Mucosa of rectum (tissue), 2 donors: ENCODE data around the gene ST14.
"Not testable (repeated sequence)": the region's sequence is repeated elsewhere in the genome, so short reads cannot be mapped to it uniquely, and the experiment has no call there.

Source experiments
- H3K27ac ChIP-seq, 2 donors: one replicate each; pipeline ENCODE4 v1.7.0; 2013; ENCODE audit warnings: inconsistent platforms in 2 of 2, low read depth in 2 of 2, low read length in 2 of 2
- H3K27me3 ChIP-seq, 2 donors: one replicate each; pipeline ENCODE4 v1.7.0; 2013; ENCODE audit warnings: low read length in 2 of 2; ENCODE audit not compliant: control insufficient read depth in 2 of 2, insufficient read depth in 2 of 2
- H3K36me3 ChIP-seq, 2 donors: one replicate each; pipeline ENCODE4 v1.7.0; 2013; ENCODE audit warnings: low read length in 2 of 2; ENCODE audit not compliant: control insufficient read depth in 2 of 2, insufficient read depth in 2 of 2
- H3K4me1 ChIP-seq, 2 donors: one replicate each; pipeline ENCODE4 v1.7.0; 2013; ENCODE audit warnings: low read length in 2 of 2, mild to moderate bottlenecking in 1 of 2; ENCODE audit not compliant: control insufficient read depth in 2 of 2, insufficient read depth in 2 of 2
- H3K4me3 ChIP-seq, 2 donors: one replicate each; pipeline ENCODE4 v1.7.0; 2013; ENCODE audit warnings: low read length in 2 of 2
- H3K9ac ChIP-seq, 2 donors: one replicate each; pipeline ENCODE4 v1.7.0; 2013; ENCODE audit warnings: low read length in 2 of 2, low read depth in 1 of 2, mild to moderate bottlenecking in 1 of 2
- H3K9me3 ChIP-seq, 2 donors: one replicate each; pipeline ENCODE4 v1.7.0; 2013; ENCODE audit warnings: low read length in 2 of 2; ENCODE audit not compliant: control insufficient read depth in 2 of 2
- donor health status: healthy.
- donor health status: Normal muscosa, but diverticular disease.

The ST14 gene

DNA sequence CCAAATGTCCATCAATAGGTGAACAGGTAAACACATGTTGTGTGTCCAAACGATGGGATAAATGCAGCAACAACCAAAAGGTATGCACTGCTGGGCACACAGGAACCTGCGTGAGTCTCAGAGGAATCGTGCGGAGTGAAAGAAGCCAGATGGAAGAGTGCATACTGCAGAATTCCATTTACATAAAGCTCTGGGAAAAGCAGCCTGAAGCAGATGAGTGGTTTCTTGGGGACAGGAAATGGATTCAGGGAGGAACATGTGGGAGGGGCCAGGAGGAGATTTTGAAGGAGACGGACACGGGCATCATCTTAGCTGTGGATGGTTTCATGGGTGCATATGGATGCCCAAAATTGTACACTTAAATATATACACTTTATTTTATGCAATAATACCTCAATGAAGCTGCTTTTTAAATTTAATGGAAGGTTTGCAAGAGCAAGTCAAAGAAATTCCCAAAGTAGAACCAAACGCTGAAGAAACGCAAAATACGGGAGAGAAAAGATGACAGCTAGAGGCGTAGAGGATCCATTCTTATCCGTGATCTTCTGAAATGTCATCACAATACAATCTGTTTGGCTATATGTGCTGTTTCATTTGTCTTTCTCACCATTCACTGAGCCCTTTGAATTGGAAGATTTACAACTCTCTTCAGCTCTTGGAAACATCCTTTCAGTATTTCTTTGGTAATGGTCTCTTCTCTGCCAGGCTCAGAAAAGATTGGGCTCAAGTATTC, 24.5 kb downstream of the ST14 start:
- H3K9ac ChIP-seq: no peak overlapping the region
- H3K27ac ChIP-seq: no peak overlapping the region
- H3K4me1 ChIP-seq: peaks cover 48 to 63% of the 10 kb centered on the region in 2 donors

DNA sequence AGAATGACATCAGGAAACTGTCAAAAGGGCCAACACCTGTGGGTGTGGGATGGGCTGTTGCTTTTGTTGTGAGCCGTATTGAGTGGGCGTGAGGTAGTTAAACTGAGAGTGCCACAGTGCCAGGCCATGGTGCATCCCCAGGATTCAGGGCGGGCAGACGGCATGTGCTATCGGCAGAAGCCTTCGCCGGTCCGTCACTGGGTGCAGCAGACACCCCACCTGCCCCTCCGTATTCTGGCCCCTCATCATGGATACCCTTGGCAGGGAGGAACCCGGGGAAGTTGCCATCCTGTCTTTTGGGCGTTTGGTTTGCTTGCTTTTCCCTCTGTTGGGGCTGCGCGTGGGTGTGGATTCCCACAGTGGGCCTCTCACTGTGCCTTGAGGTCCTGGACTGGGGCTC, 27.5 kb downstream of the ST14 start:
- H3K36me3 ChIP-seq: peaks cover 5 to 8% of the 10 kb centered on the region in 2 donors
- peaks cover 38 to 58% of the 10 kb centered on the region in 2 donors for H3K4me1 ChIP-seq
- H3K4me3 ChIP-seq: no peak overlapping the region
- H3K27me3 ChIP-seq: no peaks in the 10 kb centered on the region
- peak overlapping the region in 1 of 2 donors; percentile 97 for H3K27ac ChIP-seq
- H3K9ac ChIP-seq: peak overlapping the region in 1 of 2 donors; percentile 45
- no peaks in the 10 kb centered on the region for H3K9me3 ChIP-seq

More for the DNA sequence above, 24.5 kb downstream of the ST14 start:
- H3K36me3 ChIP-seq: no peaks in the 10 kb centered on the region
- H3K27me3 ChIP-seq: no peaks in the 10 kb centered on the region
- no peaks in the 10 kb centered on the region for H3K9me3 ChIP-seq
- H3K4me3 ChIP-seq: no peak overlapping the region

DNA sequence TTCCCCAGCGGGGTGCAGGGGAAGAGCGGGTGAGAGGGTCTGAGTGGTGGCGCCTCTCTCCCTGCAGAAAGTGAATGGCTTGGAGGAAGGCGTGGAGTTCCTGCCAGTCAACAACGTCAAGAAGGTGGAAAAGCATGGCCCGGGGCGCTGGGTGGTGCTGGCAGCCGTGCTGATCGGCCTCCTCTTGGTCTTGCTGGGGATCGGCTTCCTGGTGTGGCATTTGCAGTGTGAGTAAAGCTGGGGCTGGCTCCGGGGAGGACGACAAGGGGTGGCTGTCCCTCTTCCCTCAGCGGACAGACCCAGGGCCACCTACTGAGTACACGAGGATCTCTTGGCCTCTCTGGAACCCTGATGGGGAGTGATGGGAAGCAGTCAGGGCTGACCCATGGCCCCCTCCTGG, 28.5 kb downstream of the ST14 start:
- Histone ChIP-seq H3K27me3 (no peaks in the 10 kb centered on the region), H3K9ac (peak overlapping the region in 1 of 2 donors; percentile 30), H3K27ac (peak overlapping the region; percentile 97 to 98), H3K9me3 (no peaks in the 10 kb centered on the region), H3K4me1 (peaks cover 34 to 53% of the 10 kb centered on the region in 2 donors), H3K4me3 (no peak overlapping the region), H3K36me3 (peaks cover 13 to 14% of the 10 kb centered on the region in 2 donors)

DNA sequence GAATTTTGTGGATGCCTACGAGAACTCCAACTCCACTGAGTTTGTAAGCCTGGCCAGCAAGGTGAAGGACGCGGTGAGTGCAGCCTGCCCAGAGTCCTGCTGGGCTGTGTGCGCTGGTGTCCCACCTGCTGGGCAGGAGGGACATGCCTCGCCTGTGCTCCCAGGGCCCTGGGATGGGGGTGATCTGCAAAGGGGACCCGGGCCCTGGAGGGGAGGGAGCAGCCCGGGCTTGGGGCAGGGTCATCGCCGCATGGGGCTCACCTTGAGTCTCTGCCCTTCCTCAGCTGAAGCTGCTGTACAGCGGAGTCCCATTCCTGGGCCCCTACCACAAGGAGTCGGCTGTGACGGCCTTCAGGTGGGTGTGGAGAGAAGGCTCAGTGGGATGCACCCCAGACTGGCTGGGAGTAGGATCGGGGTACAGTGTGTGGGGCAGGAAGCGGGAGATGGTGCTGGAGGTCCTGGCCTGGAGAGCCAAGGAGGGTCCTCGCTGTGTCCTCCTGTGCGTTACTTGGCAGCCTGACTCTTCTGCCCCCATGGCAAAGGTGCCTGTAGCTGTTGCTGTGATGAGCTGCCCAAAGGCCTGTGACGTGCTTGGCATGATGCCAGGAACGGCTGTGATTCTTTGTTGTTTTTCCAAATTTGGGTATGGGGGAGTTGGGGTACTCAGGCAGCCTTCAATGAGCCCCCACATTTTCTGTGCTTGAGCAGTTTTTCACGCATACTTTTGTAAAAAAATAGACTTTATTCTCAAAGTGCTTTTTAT, 29.2 kb downstream of the ST14 start:
- peak overlapping the region; percentile 97 to 98 for H3K27ac ChIP-seq
- peak overlapping the region; percentile 56 to 79 for H3K9ac ChIP-seq

DNA sequence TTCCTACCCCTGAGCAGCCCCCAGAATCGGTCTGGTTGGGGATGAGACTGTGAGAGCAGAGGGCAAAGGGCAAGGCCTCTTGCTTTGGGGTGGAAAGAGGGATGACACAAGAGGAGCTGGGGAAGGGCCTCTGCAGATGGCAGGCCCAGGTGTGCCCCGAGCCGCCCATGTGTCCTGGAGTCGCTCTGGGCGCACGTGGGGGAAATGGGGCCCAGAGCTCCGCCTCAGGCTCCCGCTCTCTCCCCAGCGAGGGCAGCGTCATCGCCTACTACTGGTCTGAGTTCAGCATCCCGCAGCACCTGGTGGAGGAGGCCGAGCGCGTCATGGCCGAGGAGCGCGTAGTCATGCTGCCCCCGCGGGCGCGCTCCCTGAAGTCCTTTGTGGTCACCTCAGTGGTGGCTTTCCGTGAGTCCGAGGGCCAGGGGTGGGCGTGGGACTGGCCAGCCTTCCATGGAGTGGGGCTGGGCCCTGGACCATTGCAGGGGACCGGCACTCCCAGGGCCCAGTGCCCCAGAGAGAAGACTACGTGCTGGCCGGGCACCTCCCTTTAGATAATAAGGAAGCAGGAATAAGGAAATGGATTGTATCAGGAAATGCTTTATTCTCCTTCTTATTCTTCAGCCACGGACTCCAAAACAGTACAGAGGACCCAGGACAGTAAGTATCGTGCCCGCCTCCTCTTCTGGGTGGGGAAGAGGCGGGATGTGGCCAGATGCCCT, 30.1 kb downstream of the ST14 start:
- Histone ChIP-seq H3K9me3 (no peaks in the 10 kb centered on the region), H3K27me3 (no peaks in the 10 kb centered on the region), H3K36me3 (peaks cover 23 to 25% of the 10 kb centered on the region in 2 donors), H3K9ac (peak overlapping the region; percentile 72 to 79), H3K4me1 (peaks cover 34 to 51% of the 10 kb centered on the region in 2 donors), H3K27ac (peak overlapping the region; percentile 97 to 98), H3K4me3 (peak overlapping the region; percentile 51 to 57)

More for the DNA sequence above, 29.2 kb downstream of the ST14 start:
- H3K36me3 ChIP-seq: peaks cover 14 to 17% of the 10 kb centered on the region in 2 donors
- peaks cover 34 to 53% of the 10 kb centered on the region in 2 donors for H3K4me1 ChIP-seq
- H3K4me3 ChIP-seq: no peak overlapping the region
- no peaks in the 10 kb centered on the region for H3K27me3 ChIP-seq
- H3K9me3 ChIP-seq: no peaks in the 10 kb centered on the region

DNA sequence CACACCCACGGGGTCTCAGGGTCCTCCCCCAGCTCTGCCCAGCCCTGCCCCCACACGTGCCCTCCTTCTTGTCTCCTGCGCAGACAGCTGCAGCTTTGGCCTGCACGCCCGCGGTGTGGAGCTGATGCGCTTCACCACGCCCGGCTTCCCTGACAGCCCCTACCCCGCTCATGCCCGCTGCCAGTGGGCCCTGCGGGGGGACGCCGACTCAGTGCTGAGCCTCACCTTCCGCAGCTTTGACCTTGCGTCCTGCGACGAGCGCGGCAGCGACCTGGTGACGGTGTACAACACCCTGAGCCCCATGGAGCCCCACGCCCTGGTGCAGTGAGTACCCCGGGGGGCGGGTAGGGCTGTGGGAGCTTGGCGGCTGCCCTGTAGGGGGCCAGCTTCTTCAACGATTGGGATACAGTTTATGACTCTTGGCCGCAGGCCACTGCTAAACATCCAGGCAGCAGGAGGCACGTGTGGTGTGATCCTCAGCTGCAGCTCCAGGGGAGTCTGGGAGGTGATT, 30.8 kb downstream of the ST14 start:
- Histone ChIP-seq H3K9ac (peak overlapping the region; percentile 72 to 79), H3K4me1 (peaks cover 34 to 51% of the 10 kb centered on the region in 2 donors), H3K9me3 (no peaks in the 10 kb centered on the region), H3K27ac (peak overlapping the region; percentile 97 to 98), H3K27me3 (no peaks in the 10 kb centered on the region), H3K4me3 (peak overlapping the region; percentile 51 to 57), H3K36me3 (peaks cover 30 to 32% of the 10 kb centered on the region in 2 donors)

DNA sequence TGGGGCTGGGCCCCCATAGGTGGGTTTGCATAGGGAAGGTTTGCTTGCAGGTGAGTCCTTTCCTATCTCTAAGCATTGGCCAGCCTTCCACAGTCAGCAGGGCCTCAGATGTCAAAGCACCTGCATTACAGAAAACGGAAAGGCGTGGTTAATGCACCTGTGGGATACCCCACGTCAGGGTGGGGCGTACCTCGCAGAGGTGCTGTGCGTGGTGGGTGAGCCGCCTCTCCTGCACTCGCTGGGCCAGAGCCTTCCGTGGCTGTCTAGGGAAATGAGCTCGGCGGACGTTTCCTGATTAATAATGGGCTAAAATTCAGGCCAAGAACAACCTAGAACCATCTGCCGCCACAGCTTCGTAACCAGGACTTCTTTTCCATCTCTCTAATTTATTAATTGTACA, 32.3 kb downstream of the ST14 start:
- no peaks in the 10 kb centered on the region for H3K27me3 ChIP-seq

DNA sequence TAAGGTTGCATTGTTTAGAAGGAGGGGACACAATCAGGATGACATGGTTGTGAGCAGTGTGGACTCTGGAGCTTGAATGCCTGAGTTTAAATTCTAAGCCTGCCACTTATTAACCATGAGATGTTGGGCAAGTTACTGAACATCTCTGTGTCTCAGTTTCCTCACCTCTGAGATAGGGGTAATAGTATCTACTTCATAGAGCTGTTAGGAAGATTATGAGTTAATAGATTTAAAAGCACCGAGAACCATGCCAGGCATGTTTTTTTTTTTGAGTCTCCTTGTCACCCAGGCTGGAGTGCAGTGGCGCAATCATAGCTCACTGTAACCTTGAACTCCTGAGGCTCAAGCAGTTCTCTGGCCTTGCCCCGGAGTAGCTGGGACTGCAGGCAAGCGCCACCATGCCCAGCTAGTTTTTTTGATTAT, 33.3 kb downstream of the ST14 start:
- Histone ChIP-seq H3K36me3 (peaks cover 48 to 49% of the 10 kb centered on the region in 2 donors), H3K27ac (peak overlapping the region in 1 of 2 donors; percentile 48), H3K27me3 (no peaks in the 10 kb centered on the region), H3K4me3 (no peak overlapping the region), H3K9ac (no peak overlapping the region), H3K9me3 (no peaks in the 10 kb centered on the region), H3K4me1 (peaks cover 23 to 37% of the 10 kb centered on the region in 2 donors)

More for the DNA sequence above, 32.3 kb downstream of the ST14 start:
- peaks cover 28 to 47% of the 10 kb centered on the region in 2 donors for H3K4me1 ChIP-seq
- no peaks in the 10 kb centered on the region for H3K9me3 ChIP-seq
- no peak overlapping the region for H3K4me3 ChIP-seq
- H3K36me3 ChIP-seq: peaks cover 39% of the 10 kb centered on the region in 2 donors
- H3K9ac ChIP-seq: no peak overlapping the region
- H3K27ac ChIP-seq: peak overlapping the region in 1 of 2 donors; percentile 32

DNA sequence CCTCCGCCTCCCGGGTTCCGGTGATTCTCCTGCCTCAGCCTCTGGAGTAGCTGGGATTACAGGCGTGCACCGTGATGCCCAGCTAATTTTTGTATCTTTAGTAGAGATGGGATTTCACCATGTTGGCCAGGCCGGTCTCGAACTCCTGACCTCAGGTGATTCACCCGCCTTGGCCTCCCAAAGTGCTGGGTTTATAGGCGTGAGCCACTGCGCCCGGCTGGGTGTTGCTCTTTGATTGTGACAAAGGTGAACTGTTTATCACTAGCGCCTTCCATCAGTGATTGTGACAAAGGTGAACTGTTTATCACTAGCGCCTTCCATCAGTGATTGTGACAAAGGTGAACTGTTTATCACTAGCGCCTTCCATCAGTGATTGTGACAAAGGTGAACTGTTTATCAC, 34.0 kb downstream of the ST14 start:
- Histone ChIP-seq H3K27ac (peak overlapping the region; percentile 2 to 48), H3K4me1 (peaks cover 20 to 30% of the 10 kb centered on the region in 2 donors), H3K36me3 (peaks cover 54 to 56% of the 10 kb centered on the region in 2 donors)
- H3K9me3 ChIP-seq, H3K9ac ChIP-seq, H3K27me3 ChIP-seq, H3K4me3 ChIP-seq: not testable (repeated sequence)
